ENCODE results near the gene HNRNPU.

Gene HNRNPU

GRCh38 chr1:244864253-244865027 lies at the start of gene HNRNPU:
HNRNPU (minus strand) TSS chr1:244864543; CDS start chr1:244864307, 236 bp downstream.
- FAIRE-seq (peak; percentile 90), DNase-seq (ENCODE audit: low spot score) (peak; percentile 94)

DNA sequence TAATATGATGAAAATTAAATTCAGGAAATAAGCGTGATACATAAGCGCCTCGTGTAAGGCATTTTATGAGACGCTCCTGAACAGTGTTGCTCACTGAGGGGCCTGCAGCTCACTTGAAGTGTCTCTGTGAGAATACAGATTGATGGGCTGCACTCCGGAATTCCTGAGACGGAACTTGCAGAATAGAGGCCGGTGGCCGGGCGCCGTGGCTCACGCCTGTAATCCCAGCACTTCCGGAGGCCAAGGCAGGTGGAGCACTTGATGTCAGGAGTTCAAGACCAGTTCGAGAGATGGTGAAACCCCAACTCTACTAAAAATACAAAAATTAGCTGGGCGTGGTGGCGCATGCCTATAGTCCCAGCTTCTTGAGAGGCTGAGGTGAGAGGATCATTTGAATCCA lies 49.5 kb upstream of the HNRNPU start:
- DNase-seq (ENCODE audit: low spot score), result no peak
- FAIRE-seq, result no peak

DNA sequence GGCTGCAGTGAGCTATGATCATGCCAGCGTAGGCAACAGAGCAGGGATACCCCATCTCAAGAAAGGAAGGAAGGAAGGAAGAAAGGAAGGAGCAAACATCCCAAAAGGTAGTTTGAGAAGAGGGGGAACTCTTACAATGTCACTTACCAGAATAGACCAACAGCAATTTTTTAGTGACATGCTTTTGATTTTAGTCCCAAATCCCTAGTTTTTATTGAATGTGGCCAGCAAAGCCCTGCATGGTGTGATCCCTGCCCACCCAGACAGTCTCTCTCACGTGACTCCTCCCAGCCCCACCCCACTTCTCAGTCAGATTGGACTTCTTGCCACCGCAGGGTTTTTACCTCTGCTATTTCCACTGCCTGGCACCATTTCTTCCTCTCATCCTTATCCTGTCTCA lies 39.8 kb upstream of the HNRNPU start:
- DNase-seq (ENCODE audit: low spot score) (no peak), FAIRE-seq (no peak)

DNA sequence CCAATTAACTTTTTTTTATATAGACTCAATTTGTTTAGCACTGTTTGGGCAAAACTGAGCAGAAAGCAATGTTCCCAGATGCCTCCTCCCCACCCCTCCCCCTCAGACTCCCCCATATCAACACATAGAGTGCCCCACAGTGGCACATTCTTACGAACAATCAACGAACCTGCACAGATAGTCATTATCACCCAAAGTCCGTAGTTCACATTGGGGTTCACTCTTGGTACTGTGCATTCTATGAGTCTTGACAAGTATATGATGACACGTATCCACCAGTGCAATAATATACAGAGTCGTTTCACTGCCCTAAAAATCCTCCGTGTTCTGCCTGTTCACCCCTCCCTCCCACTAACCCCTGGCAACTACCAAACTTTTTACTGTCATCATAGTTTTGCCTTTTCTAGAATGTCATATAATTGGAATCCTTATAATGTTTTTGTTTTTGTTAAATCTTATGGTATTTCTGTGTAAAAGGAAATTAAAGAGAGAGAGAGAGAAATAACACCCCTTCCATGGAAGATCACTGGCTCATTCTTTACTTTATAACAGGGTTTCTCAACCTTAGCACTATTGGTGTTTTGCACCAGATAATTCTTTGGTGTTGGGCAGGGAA lies 37.2 kb upstream of the HNRNPU start:
- no peak for FAIRE-seq
- DNase-seq (ENCODE audit: low spot score), result no peak

DNA sequence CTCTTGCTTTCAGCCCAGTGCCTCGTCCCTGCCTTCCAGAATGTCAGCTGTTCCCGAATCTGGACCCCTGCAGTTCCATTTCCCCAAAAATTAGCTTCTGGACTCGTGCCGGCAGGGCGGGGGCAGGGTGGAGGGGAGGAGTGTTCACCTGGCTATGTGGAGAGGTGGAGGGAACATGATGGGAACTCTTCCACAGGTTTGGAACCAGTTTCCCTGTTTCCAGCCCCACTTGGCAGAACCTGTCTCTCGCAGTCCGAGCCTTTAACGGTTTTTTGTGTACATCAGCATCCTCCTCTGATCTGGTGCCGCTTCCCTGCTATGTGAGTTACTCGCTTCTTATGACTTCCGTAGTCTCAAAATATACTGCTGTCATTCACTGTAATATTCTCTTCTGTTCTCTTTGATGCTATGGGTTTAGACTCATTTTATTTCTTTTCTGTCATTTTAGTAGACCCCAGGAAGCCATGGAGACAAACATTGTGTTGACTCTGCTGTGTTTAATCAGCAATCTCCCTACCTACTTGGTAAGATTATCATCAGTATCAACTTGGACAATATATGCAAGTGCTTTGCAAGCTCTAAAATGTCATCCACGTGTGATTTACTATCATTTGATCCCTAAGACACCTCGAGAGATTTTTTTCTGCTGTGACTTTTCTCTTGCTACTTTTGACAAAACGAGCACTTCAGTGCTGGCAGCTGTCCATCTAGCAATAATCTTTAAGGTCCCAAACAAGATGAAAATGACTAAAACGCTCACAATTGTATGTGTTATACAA lies 33.3 kb upstream of the HNRNPU start:
- DNase-seq (ENCODE audit: low spot score) (no peak), FAIRE-seq (no peak)

DNA sequence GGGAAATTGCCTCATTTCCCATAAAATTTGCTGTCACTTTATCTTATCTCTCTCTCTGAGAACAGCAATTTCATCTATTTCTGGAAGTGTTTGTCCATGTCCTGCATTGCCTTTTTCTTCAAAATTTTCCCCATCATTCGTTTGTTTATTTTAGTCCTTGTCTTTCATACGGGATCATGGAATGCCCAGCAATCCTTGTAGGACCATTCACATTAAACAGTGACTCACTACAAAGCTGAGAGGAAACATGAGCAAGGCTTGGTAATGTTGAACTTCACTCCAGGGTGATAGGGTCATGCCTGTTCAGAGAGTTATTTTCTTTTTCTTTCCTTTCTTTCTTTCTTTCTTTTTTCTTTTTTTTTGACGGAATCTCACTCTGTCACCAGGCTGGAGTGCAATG lies 32.2 kb upstream of the HNRNPU start:
- DNase-seq (ENCODE audit: low spot score), result no peak
- no peak for FAIRE-seq

DNA sequence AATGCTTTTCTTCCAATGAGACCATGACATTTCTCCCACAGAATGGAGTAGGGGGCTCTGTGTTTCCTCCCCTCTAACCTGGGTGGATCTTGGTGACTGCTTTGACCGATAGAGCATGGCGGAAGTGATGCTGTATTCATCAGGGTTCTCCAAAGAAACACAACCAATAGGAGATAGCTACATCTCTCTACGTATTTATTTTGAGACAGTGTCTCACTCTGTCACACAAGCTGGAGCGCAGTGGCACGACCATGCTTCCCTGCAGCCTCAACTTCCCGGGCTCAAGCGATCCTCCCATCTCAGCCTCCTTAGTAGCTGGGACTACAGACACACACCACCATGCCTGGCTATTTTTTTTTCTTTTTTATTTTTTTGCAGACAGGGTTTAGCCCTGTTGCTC lies 29.5 kb upstream of the HNRNPU start:
- FAIRE-seq, result no peak

DNA sequence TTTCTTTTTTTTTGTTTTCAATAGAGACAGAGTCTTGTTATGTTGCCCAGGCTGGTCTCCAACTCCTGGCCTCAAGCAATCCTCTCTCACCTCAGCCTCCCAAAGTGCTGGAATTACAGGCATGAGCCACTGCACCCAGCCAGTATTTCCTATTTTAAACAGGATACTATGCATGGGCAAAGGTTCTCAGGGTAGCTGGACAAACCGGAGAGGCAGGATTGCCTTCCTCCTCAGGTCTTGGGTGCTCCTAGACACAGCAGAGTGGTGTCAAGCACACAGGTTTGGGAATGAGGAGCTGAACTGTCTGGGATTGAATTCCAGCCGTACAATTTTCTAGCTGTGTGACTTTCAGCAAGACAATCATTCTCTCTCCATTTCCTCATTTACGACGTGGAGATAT lies 22.9 kb upstream of the HNRNPU start:
- DNase-seq (ENCODE audit: low spot score), result no peak
- no peak for FAIRE-seq

More for the DNA sequence above, 29.5 kb upstream of the HNRNPU start:
- DNase-seq (ENCODE audit: low spot score), result no peak

- DNase-seq (ENCODE audit: low spot score), result no peak
- no peak for FAIRE-seq
Measured at GRCh38 chr1:244881552-244882280, 17.4 kb upstream of the HNRNPU start.

DNA sequence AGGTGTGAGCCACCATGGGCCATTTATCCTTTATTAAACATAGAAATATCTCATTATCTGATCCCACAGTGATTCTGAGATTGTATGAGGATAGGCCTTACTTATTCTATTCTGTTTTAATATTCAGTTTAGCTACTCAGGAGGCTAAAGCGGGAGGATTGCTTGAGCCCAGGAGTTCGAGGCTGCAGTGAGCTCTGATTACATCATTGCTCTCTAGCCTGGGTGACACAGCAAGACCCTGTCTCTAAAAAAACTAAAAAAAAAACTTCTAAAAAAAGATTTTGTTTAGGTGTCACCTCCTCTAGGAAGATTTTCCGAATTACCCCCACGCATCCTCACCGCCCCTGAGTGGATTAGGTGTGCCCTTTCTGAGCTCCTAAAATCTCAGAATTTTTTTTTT lies 14.3 kb upstream of the HNRNPU start:
- FAIRE-seq (no peak), DNase-seq (ENCODE audit: low spot score) (no peak)

- DNase-seq (ENCODE audit: low spot score) (no peak), FAIRE-seq (no peak)
Measured at GRCh38 chr1:244876228-244876910, 12.0 kb upstream of the HNRNPU start.

- DNase-seq (ENCODE audit: low spot score), result no peak
- no peak for FAIRE-seq
Measured at GRCh38 chr1:244874974-244875579, 10.7 kb upstream of the HNRNPU start.

DNA sequence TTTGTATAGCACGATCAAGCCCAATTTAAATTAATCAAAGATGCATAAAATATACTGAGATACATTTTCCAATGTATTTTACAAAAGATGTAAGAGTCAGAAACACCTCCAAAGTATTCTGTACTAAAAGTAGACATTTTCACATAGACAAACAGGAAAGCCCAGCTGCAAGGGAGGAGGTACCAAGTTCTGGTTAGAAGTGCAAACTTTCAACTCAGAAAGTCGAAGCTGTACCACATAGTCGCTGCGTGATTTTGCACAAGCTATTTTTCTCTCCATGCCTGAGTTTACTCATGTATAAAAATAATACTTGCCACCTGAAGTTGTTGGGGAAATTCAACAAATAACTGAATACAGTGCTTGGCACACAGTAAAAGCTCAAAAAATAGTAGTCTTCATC lies 5.6 kb upstream of the HNRNPU start:
- DNase-seq (ENCODE audit: low spot score) (no peak), FAIRE-seq (no peak)

DNA sequence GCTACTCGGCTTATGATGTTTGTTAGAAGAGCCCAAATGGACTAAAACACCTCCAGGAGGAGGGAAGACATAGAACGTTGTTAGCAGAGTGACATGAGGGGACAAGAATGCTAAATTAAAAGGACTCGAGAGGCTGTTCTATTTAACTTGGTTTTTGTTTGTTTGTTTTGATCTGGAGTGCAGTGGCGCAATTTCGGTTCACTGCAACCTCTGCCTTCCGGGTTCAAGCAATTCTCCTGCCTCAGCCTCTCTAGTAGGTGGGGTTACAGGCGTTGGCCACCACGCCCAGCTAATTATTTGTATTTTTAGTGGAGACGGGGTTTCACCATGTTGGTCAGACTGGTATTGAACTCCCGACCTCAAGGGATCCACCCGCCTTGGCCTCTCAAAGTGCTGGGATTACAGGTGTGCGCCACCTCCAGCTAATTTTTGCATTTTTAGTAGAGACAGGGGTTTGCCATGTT lies 5.1 kb upstream of the HNRNPU start:
- FAIRE-seq, result no peak
- no peak for DNase-seq (ENCODE audit: low spot score)

DNA sequence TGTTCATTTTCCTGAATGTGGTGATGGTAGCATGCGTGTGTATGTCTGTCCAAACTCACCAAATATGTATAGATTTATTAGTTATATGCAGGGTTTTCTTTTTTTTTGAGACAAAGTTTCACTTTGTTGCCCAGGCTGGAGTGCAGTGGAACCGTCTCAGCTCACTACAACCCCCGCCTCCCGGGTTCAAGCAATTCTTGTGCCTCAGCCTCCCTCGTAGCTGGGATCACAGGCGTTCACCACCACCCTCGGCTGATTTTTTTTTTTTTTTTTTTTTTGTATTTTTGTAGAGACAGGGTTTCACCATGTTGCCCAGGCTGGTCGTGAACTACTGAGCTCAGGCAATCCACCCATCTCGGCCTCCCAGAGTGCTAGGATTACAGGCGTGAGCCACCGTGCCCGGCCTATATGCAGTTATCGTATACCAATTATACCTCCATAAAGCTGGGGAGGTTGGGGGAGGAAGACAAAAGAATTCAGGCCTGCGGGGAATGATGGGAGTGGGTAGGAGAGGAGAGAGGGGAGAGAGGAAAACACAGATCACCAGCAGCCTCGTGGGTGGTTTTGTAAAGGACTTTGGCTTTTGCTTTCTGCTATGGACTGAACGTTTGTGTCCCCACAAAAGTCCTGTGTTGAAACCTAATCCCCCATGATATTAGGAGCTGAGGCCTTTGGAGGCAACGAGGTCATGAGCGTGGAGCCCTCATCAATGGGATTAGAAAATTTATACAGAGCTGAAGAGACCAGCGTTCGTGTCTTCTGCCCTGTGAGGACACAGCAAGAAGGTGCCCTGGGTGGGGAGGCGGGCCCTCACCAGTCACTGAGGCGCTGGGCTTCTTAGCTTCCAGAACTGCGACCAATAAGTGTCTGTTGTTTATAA lies 4.4 kb upstream of the HNRNPU start:
- FAIRE-seq (no peak), DNase-seq (ENCODE audit: low spot score) (no peak)

DNA sequence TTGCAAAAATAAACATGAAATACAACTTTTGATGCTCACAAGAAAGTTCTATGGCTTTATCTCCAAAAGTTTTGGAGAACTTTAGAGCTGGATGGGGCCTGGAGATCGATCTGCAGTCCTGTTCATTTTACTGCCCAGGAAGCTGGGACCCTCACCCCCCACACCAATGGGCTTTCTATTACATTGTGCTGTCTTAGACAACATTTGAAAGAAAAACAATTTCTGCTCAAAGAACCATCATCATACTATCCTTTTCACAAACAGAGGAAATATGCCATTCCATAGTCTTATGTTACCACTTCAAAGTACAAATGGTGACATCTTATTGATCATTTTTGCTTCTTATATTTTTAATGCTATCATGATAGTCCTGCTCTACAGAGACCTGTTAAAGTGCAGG lies 2.0 kb upstream of the HNRNPU start:
- FAIRE-seq (no peak), DNase-seq (ENCODE audit: low spot score) (no peak)

- FAIRE-seq, result no peak
- no peak for DNase-seq (ENCODE audit: low spot score)
Measured at GRCh38 chr1:244865820-244866219, 1.5 kb upstream of the HNRNPU start.

DNA sequence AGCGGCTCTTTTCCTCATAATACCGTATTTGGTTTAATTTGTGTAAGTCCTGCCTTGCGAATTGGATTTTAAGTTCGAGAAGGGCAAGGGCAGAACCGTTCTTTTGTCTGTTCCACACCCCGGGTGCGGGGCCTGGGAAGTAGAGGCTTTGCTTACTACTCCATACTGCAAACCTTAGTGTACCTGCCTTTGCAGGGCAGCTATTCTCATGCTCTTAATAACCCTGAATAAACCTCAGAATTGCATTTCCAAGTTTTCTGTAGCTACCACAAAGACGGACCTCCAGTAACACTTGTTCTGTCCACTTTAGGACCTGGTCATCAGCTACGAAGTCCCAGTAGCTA lies 657 bp upstream of the HNRNPU start:
- no peak for FAIRE-seq

GRCh38 chr1:244863491-244864252 lies 671 bp downstream of the HNRNPU start:
- FAIRE-seq, result no peak
- DNase-seq (ENCODE audit: low spot score), result peak; percentile 10

More for the DNA sequence above, 657 bp upstream of the HNRNPU start:
- peak; percentile 14 for DNase-seq (ENCODE audit: low spot score)
